H1 (cell line): Measurements from ENCODE around the gene NIPAL1. TPM values are rescaled to one million over a fixed set of nuclear protein-coding genes. Genes with fewer than 3 reads are reported as not detected.
"Not testable (repeated sequence)": the region's sequence is repeated elsewhere in the genome, so short reads cannot be mapped to it uniquely, and the experiment has no call there.

Experiments used
- CTCF ChIA-PET: fragments of 300-600 bp; sonication (Branson Sonifier 250); formaldehyde crosslinking; loops from one replicate; lab custom pipeline; 2021; ENCODE audit not compliant: partially characterized antibody; lab: Charles Lee
- POLR2A ChIA-PET: fragments of 300-600 bp; sonication (Branson Sonifier 250); formaldehyde crosslinking; loops from one replicate; lab custom pipeline; 2021; ENCODE audit warnings: inconsistent platforms; ENCODE audit not compliant: partially characterized antibody; lab: Charles Lee
- DNase-seq, 2 experiments: peaks; one replicate each; pipeline versions ENCODE4 v3.0.0 to v3.0.0-alpha.2; 2010 to 2022; ENCODE audit warnings: low spot score in 2 of 2, low read depth in 1 of 2, mixed read lengths in 1 of 2
- FAIRE-seq: peaks from 2 replicates; lab custom pipeline; 2011; peaks lifted over from hg19 to GRCh38; lab: Jason Lieb, UNC
- H2AFZ ChIP-seq: 2 replicates; pipeline ENCODE4 v1.8.1; 2012; ENCODE audit warnings: low read length, inconsistent platforms
- H2AK5ac ChIP-seq: 2 replicates; pipeline ENCODE4 v1.6.1; 2013; ENCODE audit warnings: low read depth, low read length
- H2BK120ac ChIP-seq: replicated peaks from 2 replicates; pipeline ENCODE3; 2013; ENCODE audit warnings: low read depth, low read length, inconsistent platforms
- H2BK12ac ChIP-seq: 2 replicates; pipeline ENCODE4 v1.6.1; 2013; ENCODE audit warnings: low read depth, low read length
- H2BK15ac ChIP-seq: 2 replicates; pipeline ENCODE4 v1.6.1; 2013; ENCODE audit warnings: low read length
- H2BK20ac ChIP-seq: 2 replicates; pipeline ENCODE4 v1.6.1; 2013; ENCODE audit warnings: low read length
- H2BK5ac ChIP-seq: 2 replicates; pipeline ENCODE4 v1.6.1; 2013; ENCODE audit warnings: low read depth, low read length
- H3K14ac ChIP-seq: 2 replicates; pipeline ENCODE4 v1.6.1; 2013; ENCODE audit warnings: inconsistent platforms; ENCODE audit not compliant: insufficient read length
- H3K18ac ChIP-seq: 2 replicates; pipeline ENCODE4 v1.6.1; 2013; ENCODE audit warnings: low read length; ENCODE audit errors: extremely low read depth
- H3K23ac ChIP-seq: 2 replicates; pipeline ENCODE4 v1.6.1; 2013; ENCODE audit warnings: inconsistent platforms; ENCODE audit not compliant: insufficient read length
- H3K23me2 ChIP-seq: 2 replicates; pipeline ENCODE4 v1.6.1; 2013; ENCODE audit warnings: low read depth, low read length
- H3K27ac ChIP-seq: 2 replicates; pipeline ENCODE4 v1.6.1; 2011; ENCODE audit warnings: low read depth, low read length, inconsistent platforms
- H3K27me3 ChIP-seq, 4 experiments: replicated peaks in 1 of 4; 1 replicate in 1 of 4; 2 replicates in 3 of 4; pipeline versions ENCODE4 v1.6.1 to v1.8.1; 2011 to 2013; ENCODE audit warnings: low read length in 3 of 4, mild to moderate bottlenecking in 3 of 4, inconsistent platforms in 2 of 4, mixed read lengths in 2 of 4, moderate library complexity in 1 of 4; ENCODE audit not compliant: control insufficient read depth in 3 of 4, insufficient read depth in 3 of 4; ENCODE audit errors: extremely low read depth in 1 of 4
- H3K36me3 ChIP-seq, 4 experiments: 2 replicates each; pipeline versions ENCODE4 v1.6.1 to v1.8.1; 2011 to 2013; ENCODE audit warnings: mild to moderate bottlenecking in 4 of 4, low read length in 3 of 4, moderate library complexity in 2 of 4, control low read depth in 1 of 4, inconsistent platforms in 1 of 4; ENCODE audit not compliant: insufficient read depth in 4 of 4, control insufficient read depth in 2 of 4
- H3K4ac ChIP-seq: replicated peaks from 2 replicates; pipeline ENCODE3; 2013; ENCODE audit warnings: low read length, low read depth, mixed read lengths, inconsistent platforms; ENCODE audit not compliant: insufficient read length
- H3K4me1 ChIP-seq, 4 experiments: replicated peaks in 1 of 4; 1 replicate in 1 of 4; 2 replicates in 3 of 4; pipeline versions ENCODE4 v1.6.1 to v1.8.1; 2011 to 2013; ENCODE audit warnings: low read length in 3 of 4, inconsistent platforms in 2 of 4, mixed read lengths in 1 of 4; ENCODE audit not compliant: insufficient read depth in 4 of 4, control insufficient read depth in 3 of 4
- H3K4me2 ChIP-seq, 2 experiments: 2 replicates each; pipeline versions ENCODE4 v1.6.1 to v1.8.1; 2011 to 2013; ENCODE audit warnings: low read depth in 2 of 2, low read length in 2 of 2, control low read depth in 1 of 2, inconsistent platforms in 1 of 2, mild to moderate bottlenecking in 1 of 2; ENCODE audit not compliant: insufficient read depth in 1 of 2
- H3K4me3 ChIP-seq, 4 experiments: fragments of 200-600, 300-600 bp in 1 of 4; sonication (generic), shearing (Covaris generic), sonication (Bioruptor Twin) in 1 of 4; 2 replicates each; pipeline versions ENCODE4 v1.5.1 to v1.8.1; 2011 to 2016; ENCODE audit warnings: low read length in 4 of 4, low read depth in 3 of 4, control low read depth in 2 of 4, inconsistent platforms in 2 of 4, mild to moderate bottlenecking in 2 of 4, mixed read lengths in 1 of 4, moderate library complexity in 1 of 4; ENCODE audit not compliant: insufficient read depth in 2 of 4; ENCODE audit errors: extremely low read depth in 1 of 4
- H3K56ac ChIP-seq: replicated peaks from 2 replicates; pipeline ENCODE3; 2013; ENCODE audit warnings: low read depth, mild to moderate bottlenecking, mixed read lengths, low read length, inconsistent platforms; ENCODE audit not compliant: insufficient read length
- H3K79me1 ChIP-seq: 2 replicates; pipeline ENCODE4 v1.6.1; 2013; ENCODE audit warnings: low read depth, low read length, control low read depth
- H3K79me2 ChIP-seq, 2 experiments: 2 replicates each; pipeline versions ENCODE4 v1.6.1 to v1.8.1; 2012 to 2013; ENCODE audit warnings: low read length in 2 of 2, mild to moderate bottlenecking in 2 of 2, inconsistent platforms in 1 of 2; ENCODE audit not compliant: insufficient read depth in 2 of 2, control insufficient read depth in 1 of 2
- H3K9ac ChIP-seq, 4 experiments: replicated peaks in 1 of 4; 1 replicate in 1 of 4; 2 replicates in 3 of 4; pipeline versions ENCODE4 v1.6.1 to v1.8.1; 2011 to 2013; ENCODE audit warnings: low read depth in 3 of 4, low read length in 3 of 4, control low read depth in 2 of 4, mild to moderate bottlenecking in 2 of 4, moderate library complexity in 2 of 4, inconsistent platforms in 1 of 4; ENCODE audit errors: extremely low read depth in 1 of 4
- H3K9me3 ChIP-seq, 2 experiments: 2 replicates each; pipeline versions ENCODE4 v1.6.1 to v1.8.1; 2012 to 2013; ENCODE audit warnings: mild to moderate bottlenecking in 2 of 2, moderate library complexity in 2 of 2, control low read depth in 1 of 2, inconsistent platforms in 1 of 2, low read depth in 1 of 2, low read length in 1 of 2, mixed read lengths in 1 of 2; ENCODE audit not compliant: insufficient read depth in 2 of 2
- H4K20me1 ChIP-seq, 2 experiments: replicated peaks in 1 of 2; 2 replicates each; pipeline versions ENCODE3 to v1.8.1; 2011 to 2013; ENCODE audit warnings: inconsistent platforms in 2 of 2, low read length in 2 of 2, mild to moderate bottlenecking in 1 of 2; ENCODE audit not compliant: insufficient read depth in 2 of 2, control insufficient read depth in 1 of 2
- H4K5ac ChIP-seq: 2 replicates; pipeline ENCODE4 v1.6.1; 2013; ENCODE audit warnings: low read length, low read depth, mixed read lengths, inconsistent platforms; ENCODE audit not compliant: insufficient read length
- H4K8ac ChIP-seq: 2 replicates; pipeline ENCODE4 v1.8.0; 2013; ENCODE audit warnings: mild to moderate bottlenecking, moderate library complexity, low read length, inconsistent platforms; ENCODE audit not compliant: insufficient read depth; ENCODE audit errors: extremely low read depth
- H4K91ac ChIP-seq: replicated peaks from 2 replicates; pipeline ENCODE3; 2013; ENCODE audit warnings: low read length, mixed read lengths, inconsistent platforms; ENCODE audit not compliant: insufficient read length
- RAD21 ChIP-seq, 2 experiments: IDR thresholded peaks in 1 of 2; conservative IDR thresholded peaks in 1 of 2; 2 replicates each; pipeline ENCODE4 v1.6.1; 2011; ENCODE audit warnings: low read depth in 2 of 2, low read length in 2 of 2, improper control_type of control experiment in 1 of 2, inconsistent platforms in 1 of 2, mild to moderate bottlenecking in 1 of 2, moderate library complexity in 1 of 2
- WGBS, 2 experiments: shearing (Covaris generic) in 1 of 2; methylation state at CpG; one replicate each; pipeline versions ENCODE4 v1.1.6 to v1.1.7; 2013 to 2015; ENCODE audit warnings: low lambda C conversion rate in 2 of 2, mixed read lengths in 2 of 2, inconsistent platforms in 1 of 2, low coverage in 1 of 2, missing lambda C conversion rate in 1 of 2; ENCODE audit not compliant: insufficient replicate concordance in 2 of 2, insufficient coverage in 1 of 2, insufficient read length in 1 of 2; ENCODE audit errors: extremely low coverage in 1 of 2, missing lambda C conversion rate in 1 of 2; 5-methylcytosine and 5-hydroxymethylcytosine counted together
- polyA plus RNA-seq, 7 experiments: library from polyadenylated mRNA; depleted of rRNA in 3 of 7; stranded (reverse) in 5 of 7; unstranded in 2 of 7; fragments of >200 nt in 5 of 7; fragments of 200-250 nt in 2 of 7; gene quantifications; 1 replicate in 5 of 7; 2 replicates in 1 of 7; 4 replicates in 1 of 7; pipeline versions ENCODE4 v1.2.1 to v1.2.3, GENCODE V29; 2011 to 2013; ENCODE audit warnings: missing spikeins in 2 of 7, mixed read lengths in 2 of 7
- total RNA-seq: library from RNA; stranded (reverse); fragmentation: NEBNext Ultra II Directional; extraction: Animal tissue kit (Norgen Biotek cat#: 25700); gene quantifications from 2 replicates; pipeline ENCODE4 v1.2.1, GENCODE V29; 2021
- TF ChIP-seq, protein P1 (sequence below), 3 experiments: IDR thresholded peaks; 1 replicate in 2 of 3; 2 replicates in 1 of 3; pipeline versions ENCODE4 v1.5.1 to v1.6.1; 2011; ENCODE audit warnings: low read length in 3 of 3, mild to moderate bottlenecking in 3 of 3, inconsistent platforms in 2 of 3, low read depth in 1 of 3, moderate library complexity in 1 of 3; ENCODE audit not compliant: insufficient read depth in 1 of 3; ENCODE audit errors: control extremely low read depth in 1 of 3

Gene NIPAL1
- total and polyA plus RNA-seq, 2 of the 8 experiments (the other 6 are each of a cell fraction or from before 2014, with no cell fraction given), result 1.4 to 4.9 TPM

DNA sequence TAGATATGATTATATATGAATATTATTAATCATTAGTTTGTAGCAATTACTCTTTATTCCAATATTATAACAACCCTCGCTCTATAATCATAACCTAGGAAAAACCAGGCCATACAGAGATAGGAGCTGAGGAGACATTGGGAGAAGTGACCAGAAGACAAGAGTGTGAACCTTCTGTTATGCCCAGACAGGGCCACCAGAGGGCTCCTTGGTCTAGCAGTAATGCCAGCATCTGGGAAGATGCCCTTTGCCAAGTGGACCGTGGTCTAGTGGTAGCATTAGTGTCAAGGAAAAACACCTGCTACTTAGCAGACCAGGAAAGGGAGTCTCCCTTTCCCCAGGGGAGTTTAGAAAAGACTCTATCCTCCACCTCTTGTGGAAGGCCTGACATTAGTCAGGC lies 13.0 kb upstream of the NIPAL1 start:
- peak; percentile 39 for FAIRE-seq
- DNase-seq, result peak in 1 of 2 experiments; percentile 55
- CTCF ChIA-PET, result interaction anchor here (0.8 to 3.3 kb wide), 8 partner anchors 14 to 131 kb away, joined by 3 to 21 read pairs (median 4); no protein-coding TSS in a partner anchor

More for the DNA sequence above, 13.0 kb upstream of the NIPAL1 start:
- H3K27ac ChIP-seq, H2AK5ac ChIP-seq, H3K18ac ChIP-seq, H4K5ac ChIP-seq, POLR2A ChIA-PET, H4K20me1 ChIP-seq, H3K4ac ChIP-seq, H3K27me3 ChIP-seq, H3K4me3 ChIP-seq, H2AFZ ChIP-seq, H3K23ac ChIP-seq, H2BK12ac ChIP-seq, H3K9ac ChIP-seq, H3K36me3 ChIP-seq, H3K4me1 ChIP-seq, H3K4me2 ChIP-seq, H4K91ac ChIP-seq, H2BK15ac ChIP-seq, H2BK5ac ChIP-seq, H3K79me1 ChIP-seq, H2BK120ac ChIP-seq, H2BK20ac ChIP-seq, H4K8ac ChIP-seq, H3K23me2 ChIP-seq, H3K56ac ChIP-seq, H3K79me2 ChIP-seq, H3K14ac ChIP-seq: not testable (repeated sequence)
- peak; percentile 53 to 59 for TF ChIP-seq RAD21 (IDR thresholded peaks at IDR 0.05 in 1 of 2, conservative IDR thresholded peaks at IDR 0.05 in 1 of 2; ENCODE audit: low read depth in 2 of 2, low read length in 2 of 2)
- TF ChIP-seq, protein P1, sequence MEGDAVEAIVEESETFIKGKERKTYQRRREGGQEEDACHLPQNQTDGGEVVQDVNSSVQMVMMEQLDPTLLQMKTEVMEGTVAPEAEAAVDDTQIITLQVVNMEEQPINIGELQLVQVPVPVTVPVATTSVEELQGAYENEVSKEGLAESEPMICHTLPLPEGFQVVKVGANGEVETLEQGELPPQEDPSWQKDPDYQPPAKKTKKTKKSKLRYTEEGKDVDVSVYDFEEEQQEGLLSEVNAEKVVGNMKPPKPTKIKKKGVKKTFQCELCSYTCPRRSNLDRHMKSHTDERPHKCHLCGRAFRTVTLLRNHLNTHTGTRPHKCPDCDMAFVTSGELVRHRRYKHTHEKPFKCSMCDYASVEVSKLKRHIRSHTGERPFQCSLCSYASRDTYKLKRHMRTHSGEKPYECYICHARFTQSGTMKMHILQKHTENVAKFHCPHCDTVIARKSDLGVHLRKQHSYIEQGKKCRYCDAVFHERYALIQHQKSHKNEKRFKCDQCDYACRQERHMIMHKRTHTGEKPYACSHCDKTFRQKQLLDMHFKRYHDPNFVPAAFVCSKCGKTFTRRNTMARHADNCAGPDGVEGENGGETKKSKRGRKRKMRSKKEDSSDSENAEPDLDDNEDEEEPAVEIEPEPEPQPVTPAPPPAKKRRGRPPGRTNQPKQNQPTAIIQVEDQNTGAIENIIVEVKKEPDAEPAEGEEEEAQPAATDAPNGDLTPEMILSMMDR (IDR thresholded peaks at IDR 0.05; ENCODE audit: control extremely low read depth in 1 of 3, insufficient read depth in 1 of 3, low read depth in 1 of 3, low read length in 3 of 3), result peak; percentile 37 to 47 (median 43)
- 89% methylated on average over 2 of the region's 2 CpGs; no CpG with 5 or more reads in 1 of the 2 experiments for WGBS, 2 experiments
- peaks cover 22 to 42% of the 10 kb centered on the region in 2 experiments for H3K9me3 ChIP-seq
